GM15510 (cell line): ENCODE data around the gene CELF4.

ENCODE experiments used
- POLR2A ChIP-seq: IDR thresholded peaks from 3 replicates; pipeline ENCODE4 v1.6.1; 2011; ENCODE audit warnings: borderline replicate concordance; ENCODE audit not compliant: insufficient read length; ENCODE audit errors: extremely low read depth

CELF4 gene

DNA sequence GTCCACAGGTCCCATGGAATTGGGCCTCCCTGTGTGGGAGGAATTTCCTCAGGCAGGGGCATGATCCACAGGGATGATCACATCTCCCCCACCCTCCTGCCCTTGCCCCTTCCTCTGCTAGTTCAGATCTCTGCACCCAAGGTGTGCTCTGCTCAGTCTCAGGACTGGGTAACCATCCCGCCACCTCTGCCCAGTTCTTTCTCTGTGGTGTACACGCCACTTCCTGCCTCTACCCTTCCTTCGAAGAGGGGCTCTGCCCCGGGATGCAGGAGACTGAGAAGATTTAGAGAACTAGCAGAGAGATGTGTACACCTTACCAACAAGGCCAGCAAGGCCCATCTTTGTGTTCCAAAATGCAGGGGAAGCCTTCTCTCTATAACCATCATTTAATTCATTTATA, 160.4 kb downstream of the CELF4 start:
- TF ChIP-seq POLR2A, result no peak

- no peak for TF ChIP-seq POLR2A
Measured at GRCh38 chr18:37403788-37404187, 161.8 kb downstream of the CELF4 start.

- no peak for TF ChIP-seq POLR2A
Measured at GRCh38 chr18:37403100-37403781, 162.4 kb downstream of the CELF4 start.

- TF ChIP-seq POLR2A, result no peak
Measured at GRCh38 chr18:37402735-37403099, 162.9 kb downstream of the CELF4 start.

DNA sequence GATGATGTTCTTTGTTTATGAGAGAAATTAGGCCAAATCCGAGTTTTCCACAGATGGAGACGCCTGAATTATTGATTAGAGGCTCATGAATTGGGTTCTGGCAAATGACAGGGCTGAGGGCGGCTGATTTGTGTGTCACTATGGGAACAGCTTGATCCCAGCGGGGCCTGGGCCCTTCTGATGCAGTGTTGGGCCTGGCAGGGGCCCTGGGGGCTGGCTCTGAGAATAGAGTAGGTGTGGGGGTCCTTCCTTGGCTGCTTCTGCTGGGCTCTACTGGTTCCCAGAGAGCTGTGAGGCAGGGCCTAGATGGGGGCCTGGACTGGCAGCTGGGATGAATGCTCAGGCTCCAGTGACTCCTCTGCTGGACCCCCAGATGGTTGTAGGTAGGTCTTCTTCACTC, 164.8 kb downstream of the CELF4 start:
- TF ChIP-seq POLR2A, result no peak

- no peak for TF ChIP-seq POLR2A
Measured at GRCh38 chr18:37398248-37398920, 167.2 kb downstream of the CELF4 start.

DNA sequence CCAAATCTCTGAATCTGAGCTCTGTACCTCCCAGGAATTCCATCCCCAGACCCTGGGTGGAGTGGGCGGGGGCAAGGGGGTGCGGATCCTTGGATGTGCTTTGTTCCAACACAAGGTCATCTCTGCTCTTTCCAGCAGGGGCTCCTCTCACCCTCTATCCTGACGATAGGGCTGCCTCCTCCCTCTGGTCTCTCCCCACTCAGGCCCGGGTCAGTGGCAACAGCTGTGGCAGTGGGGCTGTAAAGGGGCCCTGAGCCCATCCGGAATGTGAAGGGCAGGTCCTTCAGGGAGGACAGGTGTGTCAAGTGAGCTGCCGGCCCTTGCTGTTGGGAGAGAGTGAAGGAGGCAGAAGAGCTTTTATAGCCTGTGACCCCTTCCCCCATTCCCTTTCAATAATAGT, 167.8 kb downstream of the CELF4 start:
- no peak for TF ChIP-seq POLR2A

DNA sequence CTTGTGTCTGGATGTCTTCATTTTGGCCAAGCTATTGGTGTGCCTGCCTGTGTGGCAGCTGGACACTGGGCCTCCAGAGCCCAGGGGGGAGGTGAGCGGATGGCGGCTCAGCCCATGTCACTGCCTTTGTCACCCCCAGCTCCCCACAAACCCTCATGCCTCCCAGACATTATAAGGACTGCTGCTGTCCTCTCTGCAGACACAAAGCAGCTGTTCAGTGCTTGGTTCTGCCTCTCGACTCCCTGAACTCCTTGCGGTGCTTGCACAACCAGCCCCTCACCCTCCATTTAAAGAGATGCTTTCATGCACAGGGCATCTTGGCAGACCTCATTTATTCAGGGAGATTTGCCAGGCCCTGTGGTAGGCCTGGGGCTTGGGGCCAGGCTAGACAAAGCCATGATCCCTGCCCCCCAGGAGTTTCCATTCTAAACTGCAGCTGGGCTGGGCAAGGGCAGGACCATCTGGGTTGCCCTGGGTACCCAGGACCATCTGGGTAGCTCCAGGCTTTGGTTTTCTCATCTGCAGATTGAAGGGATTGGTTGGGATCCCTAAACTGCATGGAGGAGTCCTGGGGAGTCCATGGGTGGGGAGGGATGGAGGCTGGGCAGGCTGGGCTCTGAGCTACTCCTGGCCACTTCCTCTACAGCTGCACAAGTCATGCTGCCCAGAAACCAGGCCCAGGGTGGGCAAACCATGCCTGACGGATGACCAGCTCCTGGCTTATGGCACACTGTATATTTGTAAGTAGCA, 168.5 kb downstream of the CELF4 start:
- TF ChIP-seq POLR2A, result no peak

DNA sequence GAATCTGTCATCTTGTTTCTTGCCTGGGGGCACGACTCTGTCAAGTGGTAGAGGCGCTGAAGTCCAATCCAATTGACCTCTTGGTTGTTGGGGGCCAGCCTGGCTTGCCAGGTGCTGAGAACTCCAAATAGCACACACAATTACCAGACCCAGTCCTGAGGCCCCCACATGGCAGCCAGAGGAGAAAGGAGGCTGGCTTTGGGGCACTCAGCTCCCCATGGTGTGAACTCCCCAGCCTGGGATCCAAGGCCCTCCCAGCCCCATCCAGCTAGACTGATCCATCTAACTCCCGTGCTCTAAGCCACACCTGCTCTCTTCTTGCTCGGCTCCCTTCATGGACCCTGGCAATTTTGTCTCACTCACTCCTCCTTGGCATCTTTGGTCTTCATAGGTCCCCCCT, 170.0 kb downstream of the CELF4 start:
- TF ChIP-seq POLR2A, result no peak

DNA sequence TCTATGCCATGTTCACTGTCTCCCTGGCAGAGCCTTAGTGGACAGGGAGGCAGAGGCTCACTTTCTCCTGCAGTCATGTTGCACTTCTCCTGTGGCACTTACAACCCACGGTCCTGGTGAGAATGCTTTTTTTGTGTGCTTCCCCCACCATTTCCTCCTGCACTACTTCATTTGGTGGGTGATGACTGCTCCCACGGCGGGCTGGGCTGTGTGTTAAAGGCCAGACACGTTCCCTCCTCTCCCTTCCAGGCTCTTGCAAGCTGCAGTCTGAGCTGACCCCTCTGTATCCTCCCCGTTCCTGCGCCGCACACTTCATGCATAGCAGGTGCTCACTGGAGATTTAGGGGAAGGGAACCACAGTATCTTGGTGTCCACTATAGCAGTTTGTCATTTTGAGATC, 170.5 kb downstream of the CELF4 start:
- TF ChIP-seq POLR2A, result no peak

- no peak for TF ChIP-seq POLR2A
Measured at GRCh38 chr18:37394610-37394965, 171.0 kb downstream of the CELF4 start.

DNA sequence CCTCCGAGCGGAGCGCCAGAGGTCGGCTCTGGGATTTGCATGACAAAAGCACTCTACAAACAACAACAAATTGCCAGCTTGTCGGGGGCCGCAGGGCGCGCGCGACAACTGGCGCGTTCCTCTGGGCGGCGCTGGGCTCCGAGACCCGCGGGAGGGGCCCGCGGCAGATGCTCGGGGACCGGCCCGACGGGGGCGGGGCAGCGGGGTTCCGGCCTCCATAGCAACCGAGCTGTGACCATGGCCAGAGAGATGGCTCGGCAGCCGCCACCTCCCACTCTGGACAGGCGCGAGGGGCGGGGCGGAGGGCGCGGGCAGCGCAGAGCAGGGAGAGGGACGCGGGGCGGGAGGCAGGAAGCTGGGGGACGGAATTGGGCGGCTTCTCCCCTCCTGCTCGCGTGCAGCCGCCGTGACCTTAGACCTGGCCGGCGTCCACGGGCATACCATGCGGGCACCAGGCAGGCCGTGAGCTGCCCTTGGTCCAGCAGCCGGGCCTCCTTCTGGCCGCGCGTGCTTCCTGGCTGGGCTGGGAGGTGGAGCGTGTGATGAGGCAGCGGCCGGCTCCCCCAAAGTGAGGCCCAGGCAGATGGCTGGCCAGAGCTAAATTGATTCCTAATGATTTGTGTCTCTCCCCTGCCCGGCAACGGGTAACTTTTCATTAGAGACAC, 171.5 kb downstream of the CELF4 start:
- TF ChIP-seq POLR2A, result no peak

DNA sequence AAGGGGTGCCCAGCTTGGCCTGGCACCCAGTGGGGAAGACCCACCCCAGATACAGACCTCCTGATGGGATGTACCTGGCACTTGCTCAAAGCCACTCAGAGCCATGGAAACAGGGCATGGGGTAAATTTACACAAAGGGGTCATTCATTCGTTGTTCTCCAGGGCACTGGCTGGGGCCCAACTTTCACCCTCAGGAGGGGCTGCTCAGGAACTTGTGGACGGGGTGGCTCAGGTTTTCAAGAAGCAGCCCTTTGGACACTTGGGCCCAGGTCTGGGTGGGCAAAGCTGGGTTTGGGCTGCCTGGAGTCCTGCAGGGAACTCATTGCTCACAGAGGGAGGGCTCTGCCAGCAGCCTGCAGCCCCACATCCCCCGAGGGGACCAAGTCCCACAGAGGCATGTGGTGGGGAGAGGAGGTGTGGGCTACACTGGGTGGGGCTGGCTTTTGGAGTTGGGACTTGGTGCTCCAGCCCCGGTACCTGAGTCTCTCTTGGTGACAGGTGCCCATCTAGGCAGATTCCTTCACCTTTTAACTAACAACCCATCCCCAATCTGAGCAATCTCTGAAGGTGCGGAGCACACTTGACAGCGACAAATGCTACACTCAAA, 172.3 kb downstream of the CELF4 start:
- TF ChIP-seq POLR2A, result no peak

DNA sequence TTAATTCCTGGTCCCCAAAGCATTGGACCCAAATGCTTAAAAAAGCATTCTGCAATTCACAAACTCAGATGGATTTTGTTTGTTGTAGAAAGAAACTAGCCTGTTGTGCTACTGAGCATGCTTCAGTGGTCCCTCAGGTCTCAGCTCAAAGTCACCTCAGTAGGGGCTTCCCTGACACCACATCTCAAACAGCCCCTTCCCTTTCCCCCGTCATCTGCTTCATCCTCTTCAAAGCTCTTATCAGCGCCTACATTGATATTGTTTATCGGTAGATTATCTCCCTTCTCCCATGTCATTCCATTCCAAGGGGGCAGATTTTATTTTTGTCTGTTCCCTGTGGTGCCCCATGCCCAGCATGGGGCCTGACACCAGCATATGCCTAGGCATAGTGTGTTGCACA, 172.9 kb downstream of the CELF4 start:
- TF ChIP-seq POLR2A, result no peak
